ENCODE results near the gene CCDC191.

The CCDC191 gene

DNA sequence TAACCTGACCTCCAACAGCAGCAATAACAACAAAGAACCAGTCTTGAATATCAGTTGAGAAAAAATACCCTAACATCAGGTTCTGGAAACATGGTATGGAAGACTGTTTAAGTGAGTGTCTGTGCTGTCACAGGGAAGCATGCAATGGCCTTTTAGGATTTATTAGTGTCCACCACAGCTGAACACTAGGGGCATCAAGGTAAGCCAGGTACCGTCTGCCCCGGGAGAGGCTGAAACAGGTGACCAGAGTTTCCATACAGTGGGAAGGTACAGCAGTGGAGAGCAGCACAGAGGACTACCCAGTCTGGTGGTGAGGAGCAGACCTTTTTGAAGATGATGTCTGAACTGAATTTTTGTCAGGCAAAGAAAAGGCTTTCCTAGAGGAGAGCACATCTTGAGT, 90.2 kb downstream of the CCDC191 start:
- no peak for DNase-seq (ENCODE audit: low spot score)

DNA sequence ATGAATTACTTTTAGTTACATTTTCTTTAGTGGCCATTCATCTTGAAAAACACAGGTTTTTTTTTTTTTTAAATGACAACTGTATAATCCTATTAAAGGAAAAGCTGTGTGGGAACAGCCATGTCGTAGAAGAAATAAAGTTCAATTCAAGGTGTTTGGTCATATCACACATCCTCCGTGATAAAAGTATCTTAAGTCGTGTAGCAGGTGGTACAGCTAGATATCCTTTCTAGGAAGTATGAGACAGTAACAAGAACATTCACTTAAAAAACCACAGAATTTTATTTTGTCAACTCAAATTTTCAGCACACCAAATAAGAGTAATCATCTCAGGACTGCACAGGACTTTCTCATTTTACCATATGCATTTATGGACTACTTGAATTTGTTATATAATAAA, 92.4 kb downstream of the CCDC191 start:
- DNase-seq (ENCODE audit: low spot score): no peak

DNA sequence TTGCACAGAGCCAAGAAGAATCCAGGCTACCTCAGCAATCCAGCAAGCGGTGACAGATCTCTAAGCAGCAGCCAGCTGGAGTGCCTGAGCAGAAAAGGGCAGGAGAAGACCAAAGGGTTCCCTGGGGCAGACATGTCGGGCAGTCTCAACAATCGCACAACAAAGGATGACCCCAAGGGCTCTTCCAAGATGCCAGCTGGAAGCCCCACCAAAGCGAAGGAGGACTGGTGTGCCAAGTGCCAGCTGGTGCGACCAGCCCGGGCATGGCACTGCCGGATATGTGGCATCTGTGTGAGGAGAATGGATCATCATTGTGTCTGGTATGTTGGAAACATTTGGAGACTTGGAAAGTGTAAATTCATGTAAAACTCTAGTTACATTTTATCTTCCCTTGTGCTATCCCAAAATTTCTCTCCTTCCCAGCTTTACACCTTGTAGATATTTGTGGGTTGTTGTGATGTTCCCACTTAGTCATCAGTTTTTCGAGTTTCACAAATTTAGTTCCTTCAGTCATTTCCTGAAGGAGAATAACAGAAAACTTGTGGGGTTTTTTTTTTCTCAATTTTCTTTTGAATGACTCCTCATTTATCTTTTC, 102.1 kb downstream of the CCDC191 start:
- no peak for DNase-seq (ENCODE audit: low spot score)

DNA sequence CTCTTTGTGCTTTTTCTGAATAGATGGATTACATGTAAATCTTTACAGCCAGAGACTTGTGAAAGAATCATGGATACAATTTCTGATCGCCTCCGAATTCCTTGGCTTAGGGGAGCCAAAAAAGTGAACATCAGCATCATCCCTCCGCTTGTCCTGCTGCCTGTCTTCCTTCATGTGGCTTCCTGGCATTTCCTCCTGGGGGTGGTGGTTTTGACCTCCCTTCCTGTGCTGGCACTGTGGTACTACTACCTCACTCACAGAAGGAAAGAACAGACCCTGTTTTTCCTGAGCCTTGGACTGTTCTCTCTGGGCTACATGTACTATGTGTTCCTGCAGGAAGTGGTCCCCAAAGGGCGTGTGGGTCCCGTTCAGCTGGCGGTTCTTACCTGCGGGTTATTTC, 102.6 kb downstream of the CCDC191 start:
- no peak for DNase-seq (ENCODE audit: low spot score)

DNA sequence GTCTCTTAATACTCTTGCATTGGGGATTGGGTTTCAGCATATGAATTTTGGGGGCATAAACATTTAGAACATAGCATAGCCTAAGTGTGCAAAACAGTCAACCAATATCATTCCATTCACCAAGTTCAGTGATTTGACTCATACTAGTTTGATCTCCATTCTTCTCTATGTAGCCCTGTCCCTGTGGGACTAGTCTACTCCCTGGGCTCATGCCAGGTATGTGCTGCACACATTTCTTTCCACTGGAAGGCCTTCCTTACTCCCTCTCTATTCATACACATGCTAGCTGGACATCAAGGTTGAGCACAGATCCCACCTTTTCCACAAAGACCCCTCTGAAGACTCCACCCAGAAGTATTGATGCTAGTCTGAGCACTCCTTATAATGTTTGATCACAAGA, 103.4 kb downstream of the CCDC191 start:
- DNase-seq (ENCODE audit: low spot score): no peak

DNA sequence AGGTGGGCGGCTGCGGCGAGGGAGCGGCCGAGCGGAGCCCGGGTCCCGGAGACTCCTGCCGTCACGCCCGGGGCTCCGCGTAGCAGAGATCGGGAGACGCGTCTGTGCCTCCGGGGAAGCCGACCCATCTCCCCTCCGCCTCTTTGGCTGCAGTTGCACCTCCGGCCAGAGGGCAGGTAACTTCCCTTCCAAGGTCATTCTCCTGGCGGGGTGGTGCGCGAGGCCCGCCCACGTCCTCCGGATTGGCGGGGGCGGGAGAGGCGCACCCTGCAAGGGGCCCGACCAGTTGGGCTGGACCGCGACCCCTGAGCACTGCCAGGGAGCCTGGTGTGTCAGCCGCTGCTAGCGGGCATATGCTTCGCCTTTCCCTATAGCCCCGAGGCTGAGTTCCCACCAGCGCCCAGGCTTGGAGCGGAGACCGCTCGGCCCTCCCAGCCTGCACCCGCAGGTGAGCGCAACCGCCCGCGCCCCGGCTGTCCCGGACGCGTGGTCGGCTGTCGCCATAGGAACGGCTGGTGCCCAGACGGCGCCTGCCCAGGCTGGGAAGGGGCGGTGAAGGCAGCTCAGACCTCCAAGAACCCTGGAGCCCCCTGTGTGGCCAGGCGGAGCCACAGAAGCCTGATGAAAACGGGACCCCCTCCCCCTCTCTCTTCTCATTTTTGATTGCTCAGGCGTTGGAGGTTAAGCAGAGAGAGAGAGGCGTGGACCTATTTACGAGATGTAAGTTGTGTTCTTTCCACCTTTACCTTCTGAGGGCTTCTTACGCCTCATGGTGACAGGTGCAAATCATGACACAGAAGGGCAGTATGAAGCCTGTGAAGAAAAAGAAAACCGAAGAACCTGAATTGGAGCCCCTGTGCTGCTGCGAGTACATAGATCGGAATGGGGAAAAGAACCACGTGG, 108.1 kb downstream of the CCDC191 start:
- no peak for DNase-seq (ENCODE audit: low spot score)

DNA sequence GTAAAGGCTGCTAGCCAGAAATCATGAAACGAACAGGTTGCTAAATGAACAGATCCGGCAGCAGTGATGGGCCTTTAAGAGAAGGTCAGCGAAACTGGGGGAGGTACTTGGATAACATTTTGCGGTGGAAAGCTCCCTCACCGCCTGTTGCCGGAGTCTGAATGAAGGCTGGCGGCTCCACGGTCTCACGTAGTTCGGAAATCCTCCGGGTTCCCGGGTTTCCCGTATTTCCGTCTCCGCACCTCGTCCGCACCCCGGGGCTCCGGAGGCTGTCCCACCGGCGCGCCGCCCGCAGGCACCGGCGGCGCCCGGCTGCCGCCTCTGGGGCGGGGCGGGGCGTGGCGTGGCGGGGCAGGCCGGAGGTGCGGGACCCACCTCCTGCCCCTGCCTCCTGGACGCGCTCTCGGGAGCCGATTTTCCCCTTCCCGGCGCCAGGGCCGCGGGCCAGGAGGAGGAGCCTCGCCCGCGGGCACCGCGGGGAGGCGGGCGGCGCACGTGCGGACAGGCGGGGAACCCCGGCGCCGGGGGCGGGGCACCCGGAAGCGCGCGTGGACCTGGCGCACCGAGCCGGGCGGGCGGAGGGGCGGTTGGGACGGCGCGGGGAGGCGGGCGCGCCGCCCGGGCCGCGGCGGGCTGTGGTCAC, 108.8 kb downstream of the CCDC191 start, which contains the start of gene ZDHHC23:
Gene ZDHHC23 (plus strand): TSS at position 642 of the 643 bp plus-strand sequence. CDS start 790 bp downstream, outside the sequence.
- DNase-seq (ENCODE audit: low spot score): peak; percentile 70

DNA sequence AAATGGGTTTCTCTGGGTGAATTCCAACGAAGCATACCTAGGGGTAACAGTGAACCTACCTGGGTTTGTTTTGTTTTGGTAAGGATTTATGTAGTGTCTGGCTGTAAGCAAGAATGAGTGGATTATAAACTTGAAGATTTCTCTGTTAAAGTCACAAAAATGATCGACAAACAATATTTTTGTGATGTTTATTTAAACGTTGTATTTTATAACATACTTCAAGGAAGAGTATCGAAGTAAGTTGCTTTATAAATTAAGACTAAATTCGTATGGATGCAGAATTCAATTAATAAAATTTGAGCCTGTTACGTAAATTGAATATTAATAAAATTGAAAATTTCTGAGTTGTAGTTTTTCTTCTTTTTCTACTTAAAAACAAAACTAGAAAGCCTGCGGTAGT, 109.5 kb downstream of the CCDC191 start:
- DNase-seq (ENCODE audit: low spot score): no peak

DNA sequence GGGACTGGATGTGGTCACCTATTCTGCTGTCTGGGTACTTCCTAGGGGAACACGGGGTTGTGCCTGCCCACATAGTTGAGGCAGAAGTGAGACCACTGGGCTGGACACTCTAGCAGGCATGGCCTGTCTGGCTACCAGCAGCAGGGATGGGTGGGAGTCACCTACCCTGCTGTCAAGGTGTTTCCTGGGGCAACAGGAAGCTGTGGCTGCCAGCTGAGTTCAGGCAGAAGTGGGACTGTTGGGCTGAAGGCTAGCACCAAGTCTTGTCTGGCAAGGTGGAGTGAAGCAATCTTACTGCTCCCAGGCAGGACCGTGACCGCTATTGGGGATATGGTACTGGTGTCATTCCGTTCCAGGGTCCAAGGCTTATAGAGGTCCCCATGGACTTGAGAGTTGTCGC, 128.8 kb downstream of the CCDC191 start:
- no peak for DNase-seq (ENCODE audit: low spot score)

DNA sequence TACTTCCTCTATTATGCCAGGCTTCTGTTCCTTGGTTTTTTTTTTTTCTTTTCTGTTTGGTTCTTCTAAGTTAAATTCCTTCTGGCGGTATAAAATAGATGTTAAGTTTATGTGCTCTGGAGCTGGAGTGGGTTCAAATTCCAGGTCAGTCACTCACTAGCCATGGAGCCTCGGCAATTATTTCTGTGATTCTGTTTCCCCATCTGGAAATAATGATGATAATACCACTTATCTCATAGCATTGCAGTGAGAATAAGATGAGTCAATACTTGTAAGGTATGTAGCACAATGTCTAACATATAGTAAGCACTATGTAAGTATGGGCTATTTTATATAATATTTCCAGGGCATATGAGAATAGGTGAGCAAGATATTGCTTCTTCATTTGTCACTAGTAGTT, 141.7 kb downstream of the CCDC191 start:
- DNase-seq (ENCODE audit: low spot score): no peak
